ENCODE measurements around the gene CLDN17.

CLDN17 gene

GRCh38 chr21:30117631-30118030 lies 49.0 kb downstream of the CLDN17 start:
- no peak for DNase-seq (ENCODE audit: low read depth in 2 of 2)

- no peak for DNase-seq (ENCODE audit: low read depth in 2 of 2)
Observed at GRCh38 chr21:30116479-30116878, 50.1 kb downstream of the CLDN17 start.

Data from activated CD8-positive, alpha-beta memory T cell treated with anti-CD3 and anti-CD28 coated beads for 4 hours (primary cell).